Lower leg skin (tissue), 4 donors: ENCODE results near the gene KDM2B. TPM values are rescaled to one million over a fixed set of nuclear protein-coding genes. Genes with fewer than 3 reads are reported as not detected.

Experiments used
- DNase-seq, 2 donors: peaks; one replicate each; pipeline ENCODE4 v3.0.0-alpha.2; 2019; ENCODE audit warnings: low spot score in 2 of 2
- H3K4me3 ChIP-seq: fragments of 200-600 bp; sonication (generic); 2 replicates; pipeline ENCODE4 v1.5.1; 2017; ENCODE audit warnings: mild to moderate bottlenecking, low read depth; ENCODE audit not compliant: poor library complexity, severe bottlenecking
- POLR2A ChIP-seq, 2 donors: fragments of 450-650 bp; IDR thresholded peaks; one replicate each; pipeline ENCODE4 v1.6.1; 2016 to 2017; ENCODE audit warnings: antibody characterized with exemption in 2 of 2, mild to moderate bottlenecking in 1 of 2, moderate library complexity in 1 of 2
- WGBS, 2 donors: methylation state at CpG; one replicate each; pipeline ENCODE4 v1.1.5; 2018; 5-methylcytosine and 5-hydroxymethylcytosine counted together
- intact Hi-C: fragments of 100-400 bp; cut with DNase I; formaldehyde crosslinking; loops from one replicate; pipeline ENCODE4 v1.15.0; 2023; ENCODE audit warnings: low total_unique reads
- total RNA-seq, 4 donors: library from RNA; depleted of rRNA; stranded (reverse); fragments of >200 nt; gene quantifications; one replicate each; pipeline ENCODE4 v1.1.0, GENCODE V29; 2016
- TF ChIP-seq, protein P1 (sequence below), 3 donors: fragments of 450-650 bp; IDR thresholded peaks; one replicate each; pipeline ENCODE4 v1.5.1; 2016; ENCODE audit warnings: antibody characterized with exemption in 3 of 3, mild to moderate bottlenecking in 3 of 3, moderate library complexity in 2 of 3

Gene KDM2B
- total RNA-seq, 4 donors from 2014 or later = 28.9 to 72.1 (median 47.9) TPM

- WGBS, 2 donors = 91 to 93% methylated on average over 6 of the region's 6 CpGs
- intact Hi-C loops = no loop called here
- TF ChIP-seq, protein P1, sequence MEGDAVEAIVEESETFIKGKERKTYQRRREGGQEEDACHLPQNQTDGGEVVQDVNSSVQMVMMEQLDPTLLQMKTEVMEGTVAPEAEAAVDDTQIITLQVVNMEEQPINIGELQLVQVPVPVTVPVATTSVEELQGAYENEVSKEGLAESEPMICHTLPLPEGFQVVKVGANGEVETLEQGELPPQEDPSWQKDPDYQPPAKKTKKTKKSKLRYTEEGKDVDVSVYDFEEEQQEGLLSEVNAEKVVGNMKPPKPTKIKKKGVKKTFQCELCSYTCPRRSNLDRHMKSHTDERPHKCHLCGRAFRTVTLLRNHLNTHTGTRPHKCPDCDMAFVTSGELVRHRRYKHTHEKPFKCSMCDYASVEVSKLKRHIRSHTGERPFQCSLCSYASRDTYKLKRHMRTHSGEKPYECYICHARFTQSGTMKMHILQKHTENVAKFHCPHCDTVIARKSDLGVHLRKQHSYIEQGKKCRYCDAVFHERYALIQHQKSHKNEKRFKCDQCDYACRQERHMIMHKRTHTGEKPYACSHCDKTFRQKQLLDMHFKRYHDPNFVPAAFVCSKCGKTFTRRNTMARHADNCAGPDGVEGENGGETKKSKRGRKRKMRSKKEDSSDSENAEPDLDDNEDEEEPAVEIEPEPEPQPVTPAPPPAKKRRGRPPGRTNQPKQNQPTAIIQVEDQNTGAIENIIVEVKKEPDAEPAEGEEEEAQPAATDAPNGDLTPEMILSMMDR (IDR thresholded peaks at IDR 0.05) = no peak
- TF ChIP-seq POLR2A (IDR thresholded peaks at IDR 0.05) = no peak
- H3K4me3 ChIP-seq = no peak overlapping the region
- peak in 1 of 2 donors; percentile 34 for DNase-seq
Measured at GRCh38 chr12:121417847-121418246, 163.0 kb downstream of the KDM2B start.

DNA sequence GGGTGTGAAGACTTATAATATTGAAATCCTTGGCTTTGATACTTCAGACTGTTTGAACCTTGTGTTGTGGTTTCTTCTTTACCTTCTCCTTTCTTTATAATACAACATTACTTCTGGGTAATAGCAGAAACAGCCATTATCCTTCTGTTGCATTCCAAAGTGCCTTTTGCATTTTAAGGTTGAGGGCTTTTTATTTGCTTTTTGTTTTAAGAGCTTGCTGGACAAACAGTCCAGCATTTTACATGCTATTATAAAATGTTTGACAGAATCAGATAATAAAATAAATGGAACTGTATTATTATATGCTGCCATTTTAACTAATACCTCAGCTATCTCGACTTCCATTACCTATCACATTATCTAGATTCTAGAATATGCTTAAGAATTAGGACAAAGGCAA is 166.9 kb downstream of the KDM2B start:
- no peak for TF ChIP-seq POLR2A (IDR thresholded peaks at IDR 0.05)
- no peak for DNase-seq
- intact Hi-C loops = no loop called here
- WGBS, 2 donors = 91 to 93% methylated on average over 1 of the region's 1 CpG
- H3K4me3 ChIP-seq = no peak overlapping the region

GRCh38 chr12:121405211-121405610 is 175.6 kb downstream of the KDM2B start:
- intact Hi-C loops = no loop called here
- 98 to 100% methylated on average over 2 of the region's 2 CpGs for WGBS, 2 donors
- TF ChIP-seq, protein P1 (IDR thresholded peaks at IDR 0.05) = no peak
- no peak for TF ChIP-seq POLR2A (IDR thresholded peaks at IDR 0.05)
- H3K4me3 ChIP-seq = no peak overlapping the region
- no peak for DNase-seq

GRCh38 chr12:121404734-121405133 is 176.1 kb downstream of the KDM2B start:
- no peak for DNase-seq
- intact Hi-C loops = no loop called here
- no peak overlapping the region for H3K4me3 ChIP-seq
- WGBS, 2 donors = 93 to 97% methylated on average over 1 of the region's 1 CpG
- TF ChIP-seq, protein P1 (IDR thresholded peaks at IDR 0.05) = no peak
- no peak for TF ChIP-seq POLR2A (IDR thresholded peaks at IDR 0.05)

DNA sequence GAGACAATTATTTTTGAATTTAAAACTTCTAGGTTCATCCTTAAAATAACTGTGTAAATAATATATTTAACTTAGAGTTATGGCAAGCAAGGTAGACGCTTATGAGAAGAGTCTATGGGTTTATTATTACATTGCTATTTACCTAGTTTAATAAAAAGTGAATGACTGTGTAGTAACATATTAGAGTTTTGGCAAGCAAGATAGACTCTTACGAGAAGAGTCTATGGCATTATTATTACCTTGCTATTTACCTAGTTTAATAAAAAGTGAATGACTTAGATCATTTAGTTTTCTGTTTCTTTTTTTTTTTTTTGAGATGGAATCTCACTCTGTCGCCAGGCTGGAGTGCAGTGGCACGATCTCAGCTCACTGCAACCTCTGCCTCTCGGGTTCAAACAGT is 177.1 kb downstream of the KDM2B start:
- TF ChIP-seq, protein P1 (IDR thresholded peaks at IDR 0.05) = no peak
- TF ChIP-seq POLR2A (IDR thresholded peaks at IDR 0.05) = no peak
- 94 to 95% methylated on average over 5 of the region's 5 CpGs for WGBS, 2 donors

GRCh38 chr12:121400332-121401139 is 180.3 kb downstream of the KDM2B start:
- TF ChIP-seq POLR2A (IDR thresholded peaks at IDR 0.05) = no peak
- TF ChIP-seq, protein P1 (IDR thresholded peaks at IDR 0.05) = no peak
- peak; percentile 15 to 87 for DNase-seq

More for the DNA sequence above, 177.1 kb downstream of the KDM2B start:
- no peak overlapping the region for H3K4me3 ChIP-seq
- DNase-seq = no peak
- intact Hi-C loops = no loop called here

More at GRCh38 chr12:121400332-121401139, 180.3 kb downstream of the KDM2B start:
- H3K4me3 ChIP-seq = peak overlapping the region; percentile 89
- intact Hi-C loops = no loop called here
- WGBS, 2 donors = 1% methylated on average over 25 to 33 of the region's 48 CpGs
